Neural progenitor cell (in vitro differentiated cells): Measurements from ENCODE around the gene SMAP2. TPM values are rescaled to one million over a fixed set of nuclear protein-coding genes. Genes with fewer than 3 reads are reported as not detected.
A peak's percentile ranks its signal among the peaks of the same experiment; 100 is the strongest.

Source experiments
- DNase-seq: peaks from one replicate; pipeline ENCODE4 v3.0.0-alpha.2; 2016; ENCODE audit warnings: low spot score
- H2AFZ ChIP-seq: fragments of 200-600 bp; sonication (generic); replicated peaks from 2 replicates; pipeline ENCODE4 v1.6.1; 2016; ENCODE audit warnings: antibody characterized with exemption
- H3F3A ChIP-seq: fragments of 200-600 bp; sonication (generic); 2 replicates; pipeline ENCODE4 v1.6.1; 2016; ENCODE audit warnings: antibody characterized with exemption, low read depth
- H3K27ac ChIP-seq: fragments of 200-600 bp; sonication (generic); 2 replicates; pipeline ENCODE4 v1.5.1; 2016; ENCODE audit warnings: mild to moderate bottlenecking
- H3K27me3 ChIP-seq: fragments of 200-600 bp; sonication (generic); 2 replicates; pipeline ENCODE4 v1.6.1; 2016; ENCODE audit warnings: mild to moderate bottlenecking, moderate library complexity
- H3K36me3 ChIP-seq: fragments of 200-600 bp; sonication (generic); 2 replicates; pipeline ENCODE4 v1.5.1; 2016
- H3K4me1 ChIP-seq: fragments of 200-600 bp; sonication (generic); 2 replicates; pipeline ENCODE4 v1.6.1; 2016; ENCODE audit warnings: mixed run types
- H3K4me2 ChIP-seq: fragments of 200-600 bp; sonication (generic); 2 replicates; pipeline ENCODE4 v1.6.1; 2016
- H3K4me3 ChIP-seq: fragments of 200-600 bp; sonication (generic); 2 replicates; pipeline ENCODE4 v1.5.1; 2016
- H3K79me2 ChIP-seq: fragments of 200-600 bp; sonication (generic); 2 replicates; pipeline ENCODE4 v1.6.1; 2016; ENCODE audit warnings: low read depth
- H3K9ac ChIP-seq: fragments of 200-600 bp; sonication (generic); 2 replicates; pipeline ENCODE4 v1.6.1; 2016
- H3K9me3 ChIP-seq: fragments of 200-600 bp; sonication (generic); 2 replicates; pipeline ENCODE4 v1.5.1; 2016; ENCODE audit warnings: low read depth
- H4K20me1 ChIP-seq: fragments of 200-600 bp; sonication (generic); 2 replicates; pipeline ENCODE4 v1.6.1; 2016; ENCODE audit warnings: low read depth
- H3K27ac Mint-ChIP-seq: 3 replicates; pipeline ENCODE4 v1.8.0; 2021; ENCODE audit warnings: mixed read lengths
- H3K27me3 Mint-ChIP-seq: 2 replicates; pipeline ENCODE4 v1.8.0; 2022; ENCODE audit warnings: low read depth, mild to moderate bottlenecking, inconsistent platforms, moderate library complexity, mixed read lengths; ENCODE audit not compliant: insufficient read depth
- H3K36me3 Mint-ChIP-seq: 3 replicates; pipeline ENCODE4 v1.8.0; 2021; ENCODE audit warnings: mixed read lengths
- H3K4me1 Mint-ChIP-seq: 3 replicates; pipeline ENCODE4 v1.8.0; 2021; ENCODE audit warnings: mixed read lengths
- H3K4me3 Mint-ChIP-seq: 3 replicates; pipeline ENCODE4 v1.8.0; 2021; ENCODE audit warnings: mild to moderate bottlenecking, moderate library complexity, mixed read lengths
- H3K9me3 Mint-ChIP-seq: 3 replicates; pipeline ENCODE4 v1.8.0; 2020; ENCODE audit warnings: mixed read lengths
- EZH2 ChIP-seq: fragments of 200-600 bp; sonication (generic); IDR thresholded peaks from 2 replicates; pipeline ENCODE4 v1.6.1; 2017; ENCODE audit warnings: antibody characterized with exemption, mild to moderate bottlenecking, moderate library complexity
- EZH2phosphoT487 ChIP-seq: fragments of 200-600 bp; sonication (generic); IDR thresholded peaks from 2 replicates; pipeline ENCODE4 v1.6.1; 2017; ENCODE audit warnings: antibody characterized with exemption
- total RNA-seq: library from RNA; depleted of rRNA; stranded (reverse); fragments of >200 nt; gene quantifications from 2 replicates; pipeline ENCODE4 v1.2.3, GENCODE V29; 2015; ENCODE audit warnings: low replicate concordance
- TF ChIP-seq, protein P1 (sequence below): fragments of 200-600 bp; sonication (generic); IDR thresholded peaks from 2 replicates; pipeline ENCODE4 v1.5.1; 2017; ENCODE audit warnings: antibody characterized with exemption, mild to moderate bottlenecking

Gene SMAP2
- total RNA-seq, 1 donor from 2014 or later, result 9.4 TPM

GRCh38 chr1:40363721-40364120 is 9.8 kb upstream of the SMAP2 start:
- Histone ChIP-seq H3K27me3 (no peaks in the 10 kb centered on the region), H4K20me1 (no peaks in the 10 kb centered on the region), H3K9me3 (no peaks in the 10 kb centered on the region), H3K4me2 (no peak overlapping the region), H3K4me3 (no peak overlapping the region), H2AFZ (peak overlapping the region; percentile 43), H3K9ac (no peak overlapping the region), H3K36me3 (no peaks in the 10 kb centered on the region), H3F3A (no peaks in the 10 kb centered on the region), H3K79me2 (no peaks in the 10 kb centered on the region), H3K27ac (no peak overlapping the region), H3K4me1 (no peaks in the 10 kb centered on the region)
- no peak overlapping the region for H3K27ac Mint-ChIP-seq
- no peaks in the 10 kb centered on the region for H3K27me3 Mint-ChIP-seq
- DNase-seq, result peak; percentile 42
- no peaks in the 10 kb centered on the region for H3K4me1 Mint-ChIP-seq
- no peak for TF ChIP-seq EZH2
- TF ChIP-seq, protein P1, sequence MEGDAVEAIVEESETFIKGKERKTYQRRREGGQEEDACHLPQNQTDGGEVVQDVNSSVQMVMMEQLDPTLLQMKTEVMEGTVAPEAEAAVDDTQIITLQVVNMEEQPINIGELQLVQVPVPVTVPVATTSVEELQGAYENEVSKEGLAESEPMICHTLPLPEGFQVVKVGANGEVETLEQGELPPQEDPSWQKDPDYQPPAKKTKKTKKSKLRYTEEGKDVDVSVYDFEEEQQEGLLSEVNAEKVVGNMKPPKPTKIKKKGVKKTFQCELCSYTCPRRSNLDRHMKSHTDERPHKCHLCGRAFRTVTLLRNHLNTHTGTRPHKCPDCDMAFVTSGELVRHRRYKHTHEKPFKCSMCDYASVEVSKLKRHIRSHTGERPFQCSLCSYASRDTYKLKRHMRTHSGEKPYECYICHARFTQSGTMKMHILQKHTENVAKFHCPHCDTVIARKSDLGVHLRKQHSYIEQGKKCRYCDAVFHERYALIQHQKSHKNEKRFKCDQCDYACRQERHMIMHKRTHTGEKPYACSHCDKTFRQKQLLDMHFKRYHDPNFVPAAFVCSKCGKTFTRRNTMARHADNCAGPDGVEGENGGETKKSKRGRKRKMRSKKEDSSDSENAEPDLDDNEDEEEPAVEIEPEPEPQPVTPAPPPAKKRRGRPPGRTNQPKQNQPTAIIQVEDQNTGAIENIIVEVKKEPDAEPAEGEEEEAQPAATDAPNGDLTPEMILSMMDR, result peak; percentile 22
- no peaks in the 10 kb centered on the region for H3K36me3 Mint-ChIP-seq
- H3K4me3 Mint-ChIP-seq, result no peak overlapping the region
- H3K9me3 Mint-ChIP-seq, result peaks cover 6% of the 10 kb centered on the region

- Histone ChIP-seq H3K27ac (no peak overlapping the region), H4K20me1 (no peaks in the 10 kb centered on the region), H3K36me3 (no peaks in the 10 kb centered on the region), H3K9me3 (no peaks in the 10 kb centered on the region), H3K9ac (no peak overlapping the region), H3K4me2 (no peak overlapping the region), H3K27me3 (no peaks in the 10 kb centered on the region), H3K79me2 (peaks cover 18% of the 10 kb centered on the region), H2AFZ (no peak overlapping the region), H3K4me1 (peaks cover 7% of the 10 kb centered on the region), H3K4me3 (no peak overlapping the region), H3F3A (peaks cover 9% of the 10 kb centered on the region)
- TF ChIP-seq EZH2phosphoT487 (no peak), EZH2 (no peak)
- TF ChIP-seq, protein P1, result no peak
- no peak overlapping the region for H3K27ac Mint-ChIP-seq
- H3K27me3 Mint-ChIP-seq, result peaks cover 5% of the 10 kb centered on the region
- DNase-seq, result no peak
- peak overlapping the region; percentile 6 for H3K4me3 Mint-ChIP-seq
- H3K36me3 Mint-ChIP-seq, result peaks cover 1% of the 10 kb centered on the region
- peaks cover 17% of the 10 kb centered on the region for H3K4me1 Mint-ChIP-seq
- H3K9me3 Mint-ChIP-seq, result no peaks in the 10 kb centered on the region
Observed at GRCh38 chr1:40371707-40372258, 1.7 kb upstream of the SMAP2 start.

DNA sequence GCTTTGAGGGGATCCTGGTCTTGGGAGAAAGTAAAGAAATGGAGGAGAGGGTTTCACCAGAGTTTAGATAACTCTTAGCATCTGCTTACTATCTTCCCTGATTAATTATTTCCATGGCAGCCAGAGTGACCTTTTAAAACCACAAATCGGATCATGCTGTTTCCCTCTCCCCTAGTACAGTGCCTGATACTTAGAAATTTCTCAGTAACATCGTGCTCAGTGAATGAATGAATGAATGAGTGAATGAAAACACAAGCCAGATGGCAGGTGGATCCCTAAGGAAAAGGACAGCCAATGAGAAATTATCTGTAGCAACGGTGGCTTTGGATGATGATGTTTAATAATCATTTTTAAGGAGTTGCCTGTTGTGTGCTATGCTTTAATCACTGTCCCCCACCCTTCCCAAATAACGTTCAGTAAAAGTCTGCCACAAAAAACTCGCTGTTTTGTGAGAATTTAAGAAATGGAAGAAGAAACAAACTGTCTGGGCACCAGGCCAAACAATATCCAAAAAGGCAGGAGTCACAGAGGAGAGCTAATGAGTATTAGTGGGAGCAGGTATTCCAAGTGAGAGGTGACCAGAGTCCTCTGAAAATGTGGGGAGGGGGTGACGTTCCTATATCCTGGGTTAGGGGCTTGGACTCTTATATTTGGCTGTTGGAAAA is 737 bp upstream of the SMAP2 start:
- no peaks in the 10 kb centered on the region for H3K9me3 Mint-ChIP-seq
- peak overlapping the region; percentile 97 for H3K4me3 Mint-ChIP-seq
- Histone ChIP-seq H3K79me2 (peaks cover 18% of the 10 kb centered on the region), H3F3A (peaks cover 9% of the 10 kb centered on the region), H3K27ac (no peak overlapping the region), H3K9ac (no peak overlapping the region), H3K4me1 (peaks cover 7% of the 10 kb centered on the region), H3K4me2 (peak overlapping the region; percentile 85), H3K4me3 (peak overlapping the region; percentile 81), H4K20me1 (no peaks in the 10 kb centered on the region), H2AFZ (peak overlapping the region; percentile 36), H3K36me3 (no peaks in the 10 kb centered on the region), H3K27me3 (no peaks in the 10 kb centered on the region), H3K9me3 (no peaks in the 10 kb centered on the region)
- H3K27me3 Mint-ChIP-seq, result peaks cover 5% of the 10 kb centered on the region
- DNase-seq, result no peak
- peaks cover 17% of the 10 kb centered on the region for H3K4me1 Mint-ChIP-seq
- no peak for TF ChIP-seq EZH2
- TF ChIP-seq, protein P1, result no peak
- TF ChIP-seq EZH2phosphoT487, result no peak
- H3K36me3 Mint-ChIP-seq, result peaks cover 1% of the 10 kb centered on the region
- H3K27ac Mint-ChIP-seq, result peak overlapping the region; percentile 57
